HCT116 (cell line): Measurements from ENCODE around the gene NAALADL2.

Experiments used
- EGR1 ChIP-seq: IDR thresholded peaks from 2 replicates; pipeline ENCODE4 v1.6.1; 2012; ENCODE audit warnings: low read depth
- ELF1 ChIP-seq: IDR thresholded peaks from 2 replicates; pipeline ENCODE4 v1.6.1; 2012; ENCODE audit warnings: low read depth, borderline replicate concordance
- EZH2 ChIP-seq: fragments of 200-600 bp; sonication (generic); IDR thresholded peaks from 2 replicates; pipeline ENCODE4 v1.6.1; 2017; ENCODE audit warnings: antibody characterized with exemption, mixed run types
- EZH2phosphoT487 ChIP-seq: fragments of 200-600 bp; IDR thresholded peaks from 2 replicates; pipeline ENCODE4 v1.6.1; 2018; ENCODE audit warnings: antibody characterized with exemption, borderline replicate concordance
- JUND ChIP-seq: IDR thresholded peaks from 2 replicates; pipeline ENCODE4 v1.6.1; 2012
- POLR2A ChIP-seq: IDR thresholded peaks from 2 replicates; pipeline ENCODE4 v1.7.0; 2011; ENCODE audit warnings: borderline replicate concordance; ENCODE audit not compliant: insufficient read depth, insufficient read length; ENCODE audit errors: extremely low read depth
- POLR2AphosphoS5 ChIP-seq: IDR thresholded peaks from 2 replicates; pipeline ENCODE4 v1.6.1; 2011; ENCODE audit warnings: mild to moderate bottlenecking, low read depth, low read length, moderate library complexity
- RAD21 ChIP-seq: IDR thresholded peaks from 2 replicates; pipeline ENCODE4 v1.6.1; 2012; ENCODE audit warnings: low read depth, mild to moderate bottlenecking
- SP1 ChIP-seq: IDR thresholded peaks from 2 replicates; pipeline ENCODE4 v1.6.1; 2012; ENCODE audit warnings: low read depth
- TCF7L2 ChIP-seq: IDR thresholded peaks from 2 replicates; pipeline ENCODE4 v1.7.0; 2011; ENCODE audit warnings: borderline replicate concordance, inconsistent platforms; ENCODE audit not compliant: insufficient read depth, insufficient read length; ENCODE audit errors: extremely low read depth
- ZNF274 ChIP-seq: fragments of 200-500 bp; sonication (Bioruptor generic); IDR thresholded peaks from 2 replicates; pipeline ENCODE4 v1.6.1; 2014; ENCODE audit warnings: mild to moderate bottlenecking, low read depth, low read length, inconsistent platforms
- TF ChIP-seq, protein P1 (sequence below), 3 experiments: fragments of 200-600 bp in 1 of 3; sonication (generic) in 1 of 3; IDR thresholded peaks in 2 of 3; conservative IDR thresholded peaks in 1 of 3; 2 replicates each; pipeline ENCODE4 v1.5.1; 2012 to 2017; ENCODE audit warnings: low read depth in 2 of 3, low read length in 2 of 3, antibody characterized with exemption in 1 of 3, borderline replicate concordance in 1 of 3, control low read depth in 1 of 3, mild to moderate bottlenecking in 1 of 3, mixed read lengths in 1 of 3, mixed run types in 1 of 3, moderate library complexity in 1 of 3; ENCODE audit not compliant: insufficient read depth in 1 of 3
- TF ChIP-seq, protein P2 (sequence below): IDR thresholded peaks from 2 replicates; pipeline ENCODE4 v1.6.1; 2012
- TF ChIP-seq, protein P3 (sequence below): IDR thresholded peaks from 2 replicates; pipeline ENCODE4 v1.6.1; 2011; ENCODE audit warnings: mild to moderate bottlenecking, low read length, moderate library complexity; ENCODE audit not compliant: insufficient replicate concordance; ENCODE audit errors: extremely low read depth

GRCh38 chr3:174945276-174945675 is 86.1 kb downstream of the NAALADL2 start:
- TF ChIP-seq EZH2 (no peak), ELF1 (no peak), EZH2phosphoT487 (no peak), TCF7L2 (no peak), POLR2A (no peak), POLR2AphosphoS5 (no peak), JUND (no peak), SP1 (no peak), RAD21 (no peak), ZNF274 (no peak), EGR1 (no peak)
- TF ChIP-seq, protein P1, sequence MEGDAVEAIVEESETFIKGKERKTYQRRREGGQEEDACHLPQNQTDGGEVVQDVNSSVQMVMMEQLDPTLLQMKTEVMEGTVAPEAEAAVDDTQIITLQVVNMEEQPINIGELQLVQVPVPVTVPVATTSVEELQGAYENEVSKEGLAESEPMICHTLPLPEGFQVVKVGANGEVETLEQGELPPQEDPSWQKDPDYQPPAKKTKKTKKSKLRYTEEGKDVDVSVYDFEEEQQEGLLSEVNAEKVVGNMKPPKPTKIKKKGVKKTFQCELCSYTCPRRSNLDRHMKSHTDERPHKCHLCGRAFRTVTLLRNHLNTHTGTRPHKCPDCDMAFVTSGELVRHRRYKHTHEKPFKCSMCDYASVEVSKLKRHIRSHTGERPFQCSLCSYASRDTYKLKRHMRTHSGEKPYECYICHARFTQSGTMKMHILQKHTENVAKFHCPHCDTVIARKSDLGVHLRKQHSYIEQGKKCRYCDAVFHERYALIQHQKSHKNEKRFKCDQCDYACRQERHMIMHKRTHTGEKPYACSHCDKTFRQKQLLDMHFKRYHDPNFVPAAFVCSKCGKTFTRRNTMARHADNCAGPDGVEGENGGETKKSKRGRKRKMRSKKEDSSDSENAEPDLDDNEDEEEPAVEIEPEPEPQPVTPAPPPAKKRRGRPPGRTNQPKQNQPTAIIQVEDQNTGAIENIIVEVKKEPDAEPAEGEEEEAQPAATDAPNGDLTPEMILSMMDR (IDR thresholded peaks at IDR 0.05 in 2 of 3, conservative IDR thresholded peaks at IDR 0.05 in 1 of 3; ENCODE audit: borderline replicate concordance in 1 of 3, insufficient read depth in 1 of 3, low read depth in 2 of 3, low read length in 2 of 3): no peak
- TF ChIP-seq, protein P2, sequence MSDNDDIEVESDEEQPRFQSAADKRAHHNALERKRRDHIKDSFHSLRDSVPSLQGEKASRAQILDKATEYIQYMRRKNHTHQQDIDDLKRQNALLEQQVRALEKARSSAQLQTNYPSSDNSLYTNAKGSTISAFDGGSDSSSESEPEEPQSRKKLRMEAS: no peak
- TF ChIP-seq, protein P3, sequence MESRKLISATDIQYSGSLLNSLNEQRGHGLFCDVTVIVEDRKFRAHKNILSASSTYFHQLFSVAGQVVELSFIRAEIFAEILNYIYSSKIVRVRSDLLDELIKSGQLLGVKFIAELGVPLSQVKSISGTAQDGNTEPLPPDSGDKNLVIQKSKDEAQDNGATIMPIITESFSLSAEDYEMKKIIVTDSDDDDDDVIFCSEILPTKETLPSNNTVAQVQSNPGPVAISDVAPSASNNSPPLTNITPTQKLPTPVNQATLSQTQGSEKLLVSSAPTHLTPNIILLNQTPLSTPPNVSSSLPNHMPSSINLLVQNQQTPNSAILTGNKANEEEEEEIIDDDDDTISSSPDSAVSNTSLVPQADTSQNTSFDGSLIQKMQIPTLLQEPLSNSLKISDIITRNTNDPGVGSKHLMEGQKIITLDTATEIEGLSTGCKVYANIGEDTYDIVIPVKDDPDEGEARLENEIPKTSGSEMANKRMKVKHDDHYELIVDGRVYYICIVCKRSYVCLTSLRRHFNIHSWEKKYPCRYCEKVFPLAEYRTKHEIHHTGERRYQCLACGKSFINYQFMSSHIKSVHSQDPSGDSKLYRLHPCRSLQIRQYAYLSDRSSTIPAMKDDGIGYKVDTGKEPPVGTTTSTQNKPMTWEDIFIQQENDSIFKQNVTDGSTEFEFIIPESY: no peak
